ENCODE data around the gene SYN1.
"Not testable (repeated sequence)": the region's sequence is repeated elsewhere in the genome, so short reads cannot be mapped to it uniquely, and the experiment has no call there.

SYN1 gene

DNA sequence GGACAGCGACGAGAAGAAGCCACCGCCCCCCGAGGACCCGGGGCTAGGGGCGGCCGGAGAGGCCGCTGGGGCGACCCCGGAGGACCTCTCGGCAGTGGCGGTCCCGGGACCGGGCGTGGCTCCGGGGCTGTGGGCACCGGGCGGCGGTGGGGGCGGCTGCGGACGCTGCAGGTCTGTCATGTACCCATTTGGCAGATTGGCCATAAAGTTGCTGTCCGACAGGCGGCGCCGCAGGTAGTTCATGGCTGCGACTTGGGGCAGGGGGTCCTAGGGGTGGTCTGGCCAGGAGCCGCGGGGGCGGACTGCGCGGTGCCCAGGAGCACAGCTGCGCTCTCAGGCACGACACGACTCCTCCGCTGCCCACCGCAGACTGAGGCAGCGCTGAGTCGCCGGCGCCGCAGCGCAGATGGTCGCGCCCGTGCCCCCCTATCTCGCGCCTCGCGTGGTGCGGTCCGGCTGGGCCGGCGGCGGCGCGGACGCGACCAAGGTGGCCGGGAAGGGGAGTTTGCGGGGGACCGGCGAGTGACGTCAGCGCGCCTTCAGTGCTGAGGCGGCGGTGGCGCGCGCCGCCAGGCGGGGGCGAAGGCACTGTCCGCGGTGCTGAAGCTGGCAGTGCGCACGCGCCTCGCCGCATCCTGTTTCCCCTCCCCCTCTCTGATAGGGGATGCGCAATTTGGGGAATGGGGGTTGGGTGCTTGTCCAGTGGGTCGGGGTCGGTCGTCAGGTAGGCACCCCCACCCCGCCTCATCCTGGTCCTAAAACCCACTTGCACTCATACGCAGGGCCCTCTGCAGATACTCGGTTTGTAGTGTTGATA lies at the start of gene SYN1:
SYN1 (minus strand) TSS at position 372 of the 817 bp plus-strand sequence; CDS start at position 243, 129 bp downstream.
- peak; percentile 70 for DNase-seq (ENCODE audit: low read depth)

DNA sequence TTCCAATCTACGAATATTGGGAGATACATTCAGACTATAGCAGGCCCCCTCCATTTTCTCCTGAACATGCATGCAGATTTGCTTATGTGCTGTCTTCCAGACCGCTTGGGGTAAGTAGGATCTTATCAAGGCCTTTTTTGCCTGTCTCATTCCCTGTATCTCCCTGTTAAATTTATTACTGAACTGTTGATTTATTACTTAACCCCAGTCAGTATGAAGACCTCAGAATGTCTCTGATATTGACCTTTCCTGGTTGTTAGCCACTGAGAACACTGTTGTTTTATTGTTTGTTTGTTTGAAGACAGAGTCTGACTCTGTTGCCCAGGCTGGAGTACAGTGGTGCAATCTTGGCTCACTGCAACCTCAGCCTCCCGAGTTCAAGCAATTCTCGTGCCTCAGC lies 46.1 kb upstream of the SYN1 start:
- not testable (repeated sequence) for DNase-seq (ENCODE audit: low read depth)

DNA sequence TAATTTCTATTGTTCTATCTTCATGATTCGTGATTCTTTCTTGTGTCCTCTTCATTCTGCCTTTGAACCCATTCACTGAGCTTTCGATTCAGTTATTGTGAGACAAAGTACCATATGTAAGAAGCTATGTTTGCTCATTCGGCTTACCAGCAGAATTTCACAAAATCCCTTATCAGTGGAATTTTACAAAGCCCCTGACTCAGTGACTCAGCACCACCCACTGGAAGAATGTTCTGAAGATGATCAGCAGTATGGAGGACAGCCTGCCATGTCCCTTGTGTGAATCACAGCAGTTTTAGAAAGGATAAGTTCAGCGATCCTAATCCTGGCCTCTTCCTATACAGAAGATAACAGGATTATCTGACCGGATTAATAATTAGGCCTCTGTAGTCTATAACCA lies 45.1 kb upstream of the SYN1 start:
- DNase-seq (ENCODE audit: low read depth): no peak

DNA sequence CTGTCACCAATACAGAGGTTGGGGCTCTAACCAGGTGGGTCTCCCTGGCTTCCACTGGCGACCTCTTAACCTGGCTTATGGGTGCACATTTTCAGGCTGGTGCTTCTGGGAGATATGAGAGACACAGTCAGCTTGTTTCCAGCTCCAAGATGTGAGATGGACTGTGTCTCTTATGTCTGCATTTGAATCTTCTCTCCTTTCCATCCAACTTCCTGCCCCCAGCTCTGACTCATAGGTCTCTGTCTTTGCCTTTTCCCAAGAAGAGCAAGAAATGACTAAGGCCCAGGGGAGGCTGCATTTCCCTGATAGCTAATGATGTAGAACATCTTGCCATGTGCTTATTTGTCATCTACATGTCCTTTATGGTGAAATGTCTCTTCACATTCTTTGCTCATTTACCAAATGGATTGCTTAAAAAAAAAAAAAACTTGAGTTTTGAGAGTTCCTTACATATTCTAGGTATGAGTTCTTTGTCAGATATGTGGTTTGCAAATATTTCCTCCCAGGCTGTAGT lies 42.5 kb upstream of the SYN1 start:
- peak; percentile 18 for DNase-seq (ENCODE audit: low read depth)

DNA sequence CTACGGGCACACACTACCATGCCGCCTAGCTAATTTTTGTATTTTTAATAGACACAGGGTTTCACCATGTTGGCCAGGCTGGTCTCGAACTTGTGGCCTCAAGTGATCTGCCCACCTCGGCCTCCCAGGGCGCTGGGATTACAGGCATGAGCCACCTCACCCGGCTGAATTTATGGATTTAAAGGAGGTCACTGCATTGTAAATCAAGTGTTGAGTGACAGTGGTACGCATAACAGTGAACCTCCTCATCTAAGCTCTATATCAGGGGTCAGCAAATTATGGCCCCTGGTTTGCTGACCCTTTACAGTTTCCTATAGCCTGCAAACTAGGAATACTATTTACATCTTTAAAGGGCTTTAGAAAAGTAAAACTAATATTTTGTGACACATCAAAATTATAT lies 41.9 kb upstream of the SYN1 start:
- DNase-seq (ENCODE audit: low read depth): no peak

DNA sequence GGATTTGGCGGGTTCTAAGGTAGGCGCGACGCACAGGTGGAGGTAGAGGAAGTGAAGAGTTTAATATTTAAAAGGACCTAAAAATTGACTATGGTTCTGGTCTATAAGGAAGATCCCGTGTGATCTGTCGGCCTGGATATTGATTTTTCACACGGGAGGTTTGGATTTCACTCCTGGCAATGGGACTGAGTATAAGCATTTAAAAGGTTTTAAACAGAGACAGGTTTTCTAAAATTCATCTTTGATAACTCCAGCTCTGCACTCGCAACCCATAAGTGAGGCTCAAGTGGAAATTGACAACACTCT lies 39.7 kb upstream of the SYN1 start:
- DNase-seq (ENCODE audit: low read depth): no peak

DNA sequence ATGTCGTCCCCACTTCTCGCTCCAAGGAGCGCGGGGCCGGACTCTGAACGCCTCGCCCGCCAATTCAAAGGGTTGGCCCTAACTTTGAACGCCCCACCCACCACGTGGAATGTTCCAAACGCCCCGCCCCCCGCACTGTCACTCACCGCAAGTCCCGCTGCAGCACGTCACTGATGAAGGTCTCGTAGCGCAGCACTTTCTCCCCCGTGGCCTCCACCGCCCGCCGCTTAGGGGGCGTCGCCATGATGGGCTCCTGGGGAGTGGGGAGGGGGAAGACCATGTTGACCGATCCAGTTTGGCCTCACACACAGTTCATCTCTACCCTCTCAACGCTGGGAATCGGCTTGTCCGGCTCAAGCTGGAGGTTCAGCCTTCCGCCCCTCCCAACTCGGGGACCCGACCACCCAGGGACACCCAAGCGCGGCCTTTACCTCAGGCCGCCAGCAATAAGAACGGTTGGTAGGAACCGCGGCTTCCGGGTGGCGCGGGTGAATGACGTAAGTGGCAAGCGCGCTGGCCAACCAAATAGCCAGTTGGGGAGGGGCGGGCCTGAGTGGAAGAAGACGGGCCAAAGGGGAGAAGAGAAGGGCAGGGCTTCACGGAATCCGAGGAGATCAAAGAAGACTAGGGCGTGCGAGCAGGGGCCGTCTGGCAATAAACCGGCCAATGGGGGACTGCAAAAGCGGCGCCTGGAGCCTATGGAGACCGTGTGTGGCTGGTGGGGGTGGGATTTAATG lies 39.2 kb upstream of the SYN1 start, which contains the start of gene UXT:
UXT (minus strand) TSS at position 497 of the 737 bp plus-strand sequence; CDS start at position 244, 253 bp downstream.
- DNase-seq (ENCODE audit: low read depth): peak; percentile 85

DNA sequence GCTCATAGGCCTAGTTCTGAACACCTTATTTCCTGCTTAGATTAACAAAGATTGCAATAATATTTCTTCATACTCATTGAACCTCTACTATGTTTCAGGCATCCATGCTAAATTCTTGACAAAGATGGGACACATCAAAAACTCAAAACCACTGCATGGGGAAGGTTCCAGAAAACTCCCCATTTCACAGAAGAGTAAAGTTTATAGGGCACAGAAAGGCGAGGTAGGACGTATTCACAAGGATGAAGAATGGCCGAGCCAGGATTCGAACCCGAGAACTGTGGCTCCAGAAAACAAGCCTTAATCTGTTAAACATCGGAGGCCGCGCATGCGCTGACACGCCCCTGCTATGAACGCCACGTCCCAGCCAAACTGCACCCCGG lies 38.6 kb upstream of the SYN1 start:
- no peak for DNase-seq (ENCODE audit: low read depth)

DNA sequence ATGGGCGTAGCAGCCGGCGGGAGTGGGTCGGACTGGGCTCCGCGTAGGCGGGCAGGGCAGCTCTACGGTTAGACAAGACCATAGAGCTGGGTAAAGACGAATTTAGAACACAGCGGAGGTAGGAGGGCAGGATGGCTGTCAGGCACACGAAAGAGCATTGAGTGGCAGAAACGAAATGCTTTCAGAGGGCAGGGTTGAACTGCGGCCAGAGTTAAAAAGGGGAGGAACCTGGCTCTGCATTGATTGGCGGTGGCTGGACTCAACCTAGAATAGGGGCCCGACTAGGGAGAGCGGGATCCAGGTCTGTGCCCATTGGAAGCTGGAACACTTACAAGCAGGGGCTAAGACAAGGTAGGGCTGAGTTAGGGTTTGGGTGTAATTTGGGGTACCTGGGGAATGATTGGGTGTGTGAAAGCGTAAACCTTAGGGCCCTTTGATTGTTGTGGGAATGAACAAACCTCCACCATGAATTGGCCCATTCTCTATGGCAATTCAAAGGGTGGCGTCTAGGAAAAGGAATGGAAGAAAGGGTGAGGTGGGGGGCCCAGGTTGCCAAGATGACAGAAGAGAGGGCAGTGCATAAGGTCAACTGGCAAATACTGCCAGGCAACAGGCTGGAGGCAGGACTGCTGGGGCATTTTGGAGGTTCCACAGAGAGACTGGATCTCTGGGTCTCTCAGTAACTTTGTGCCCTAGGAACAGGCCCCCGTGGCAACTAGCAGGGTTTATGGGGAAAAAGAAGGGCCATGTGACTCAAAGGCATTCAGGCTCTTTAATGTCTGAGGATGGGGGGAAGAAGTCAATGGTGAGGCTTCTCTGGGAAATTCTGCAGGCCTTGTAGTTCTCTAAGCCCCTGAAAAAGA lies 31.6 kb upstream of the SYN1 start:
- DNase-seq (ENCODE audit: low read depth): no peak

DNA sequence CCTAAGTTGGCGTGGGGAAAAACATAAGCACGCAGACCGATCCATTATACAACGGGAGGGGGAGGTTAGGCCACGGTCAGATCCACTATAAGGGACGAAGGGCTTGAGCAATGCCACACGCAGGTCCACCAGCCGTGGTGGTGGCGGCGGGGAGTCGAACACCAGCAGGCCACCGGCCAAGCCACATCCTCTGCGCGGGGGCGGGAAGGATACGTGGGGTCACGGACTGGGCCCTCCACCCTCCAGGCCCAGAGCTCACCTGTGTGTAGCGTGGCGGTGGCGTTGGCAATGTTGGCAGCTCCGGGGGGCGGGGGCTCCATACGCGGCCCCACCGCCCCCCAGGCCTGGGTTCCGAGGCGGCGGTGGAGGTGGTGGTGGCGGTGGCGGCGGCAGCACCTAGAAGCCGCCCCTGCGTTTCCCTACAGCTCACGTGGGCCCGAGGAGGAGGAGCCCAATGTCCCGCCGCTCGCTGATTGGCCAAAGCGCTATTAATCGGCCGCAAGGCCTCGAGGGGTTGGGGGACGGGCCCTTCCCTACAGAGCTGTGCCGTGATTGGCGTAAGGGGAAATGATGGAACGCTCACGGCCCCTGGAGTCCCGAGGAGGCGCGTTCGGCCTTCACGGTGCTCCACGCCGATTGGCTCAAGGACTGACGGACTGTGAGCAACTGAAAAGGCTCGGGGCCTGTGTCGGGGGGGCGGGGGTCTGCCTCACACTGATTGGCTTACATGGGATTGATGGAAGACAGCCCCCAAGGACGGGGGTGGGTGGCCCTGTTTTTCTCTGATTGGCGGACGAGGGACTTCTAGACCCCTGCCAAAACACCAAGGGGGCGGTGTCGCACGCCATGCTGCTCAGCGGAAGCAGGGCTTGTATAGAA lies 30.7 kb upstream of the SYN1 start, which contains the start of gene ELK1:
ELK1 (minus strand) TSS at position 400 of the 879 bp plus-strand sequence. CDS start 9,122 bp downstream, outside the sequence.
- DNase-seq (ENCODE audit: low read depth): peak; percentile 78

DNA sequence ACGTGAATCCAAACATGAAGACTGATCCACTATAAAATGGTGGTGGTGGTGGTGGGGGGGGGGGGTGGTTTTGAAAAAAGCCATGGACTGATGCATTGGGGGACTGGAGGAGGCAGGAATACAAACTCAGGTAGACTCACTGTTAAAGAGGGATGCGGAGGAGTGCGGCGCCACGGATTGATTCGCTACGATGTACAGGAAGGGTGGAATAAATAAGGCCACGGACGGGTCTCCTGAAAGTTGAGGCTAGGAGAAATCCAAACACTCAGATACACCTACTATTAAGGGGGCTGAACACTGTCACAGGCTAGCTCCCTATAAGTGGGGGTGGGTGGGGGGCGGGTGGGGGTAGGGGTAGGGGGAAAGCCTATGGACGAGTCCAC lies 30.1 kb upstream of the SYN1 start:
- no peak for DNase-seq (ENCODE audit: low read depth)

DNA sequence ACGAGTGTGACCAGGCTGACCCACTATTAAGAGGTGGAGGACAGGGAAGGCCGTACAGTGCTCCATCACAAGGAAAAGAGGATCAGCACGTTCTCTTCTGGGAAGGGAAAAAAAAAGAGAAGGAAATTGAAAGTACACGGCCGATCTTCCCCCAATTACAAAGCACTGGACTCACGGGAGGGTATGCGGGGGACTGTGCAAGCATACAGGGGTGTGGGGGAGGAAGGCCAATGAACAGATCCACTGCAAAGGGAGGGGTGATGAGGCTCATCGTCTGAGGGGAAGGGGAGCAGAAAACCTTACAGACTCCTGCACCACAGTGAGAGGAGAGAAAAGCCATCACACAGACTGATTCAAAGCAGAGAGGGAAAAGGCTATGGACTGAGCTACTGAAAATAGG lies 29.6 kb upstream of the SYN1 start:
- no peak for DNase-seq (ENCODE audit: low read depth)

DNA sequence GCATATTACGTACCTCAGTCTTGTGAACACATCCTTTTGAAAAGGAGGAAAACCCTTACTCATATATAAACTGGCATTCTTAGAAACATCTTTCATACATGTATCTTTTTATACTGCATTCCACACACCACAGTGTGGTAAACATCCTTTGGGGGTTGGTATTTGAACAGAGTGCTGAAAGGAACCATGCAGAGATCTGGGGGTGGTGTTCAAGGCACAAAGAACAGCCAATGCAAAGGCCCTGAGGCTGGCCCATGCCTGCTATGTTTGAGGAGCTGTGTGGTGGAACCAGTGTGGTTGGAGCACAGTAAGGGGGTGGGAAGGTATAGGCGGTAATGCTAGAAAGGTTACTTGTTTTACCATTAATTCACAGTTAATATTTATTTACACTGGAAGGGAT lies 28.7 kb upstream of the SYN1 start:
- no peak for DNase-seq (ENCODE audit: low read depth)

DNA sequence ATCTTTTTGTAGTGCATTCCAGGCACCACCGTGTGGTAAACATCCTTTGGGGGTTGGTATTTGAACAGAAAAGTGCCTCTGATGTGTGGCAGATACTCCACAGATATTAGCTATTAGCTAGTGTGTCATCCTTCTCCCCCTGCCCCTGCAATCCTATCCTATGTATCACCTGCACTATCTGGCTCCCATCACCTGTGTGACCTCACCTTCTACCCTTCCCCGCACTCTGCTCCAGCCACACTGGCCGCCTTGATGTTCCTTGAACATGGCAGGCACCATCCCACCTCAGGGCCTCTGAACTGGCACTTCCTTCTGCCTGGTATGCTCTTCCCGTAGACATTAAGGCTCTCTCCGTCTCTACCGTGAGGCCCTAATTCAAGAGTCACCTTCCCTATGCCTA lies 27.0 kb upstream of the SYN1 start:
- DNase-seq (ENCODE audit: low read depth): no peak

DNA sequence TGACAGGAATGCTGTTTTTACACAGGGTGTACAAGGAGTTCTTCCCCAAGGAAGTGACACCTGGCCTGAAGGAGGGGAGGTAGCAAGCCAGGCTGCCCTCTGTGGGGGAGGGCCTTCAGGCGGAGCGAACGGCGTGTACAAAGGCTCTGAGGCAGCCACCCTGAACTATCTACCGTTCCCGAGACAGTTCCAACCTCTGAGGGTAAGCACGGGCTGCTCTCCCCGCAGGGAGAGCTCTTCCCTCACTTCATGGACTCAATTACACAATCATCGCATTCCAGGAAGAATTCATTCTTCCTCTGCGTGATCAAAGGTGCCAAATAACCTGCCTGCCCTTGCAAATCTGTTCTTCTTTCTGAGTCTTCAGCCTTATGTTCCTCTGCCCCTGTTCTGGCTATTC lies 25.9 kb upstream of the SYN1 start:
- DNase-seq (ENCODE audit: low read depth): no peak

DNA sequence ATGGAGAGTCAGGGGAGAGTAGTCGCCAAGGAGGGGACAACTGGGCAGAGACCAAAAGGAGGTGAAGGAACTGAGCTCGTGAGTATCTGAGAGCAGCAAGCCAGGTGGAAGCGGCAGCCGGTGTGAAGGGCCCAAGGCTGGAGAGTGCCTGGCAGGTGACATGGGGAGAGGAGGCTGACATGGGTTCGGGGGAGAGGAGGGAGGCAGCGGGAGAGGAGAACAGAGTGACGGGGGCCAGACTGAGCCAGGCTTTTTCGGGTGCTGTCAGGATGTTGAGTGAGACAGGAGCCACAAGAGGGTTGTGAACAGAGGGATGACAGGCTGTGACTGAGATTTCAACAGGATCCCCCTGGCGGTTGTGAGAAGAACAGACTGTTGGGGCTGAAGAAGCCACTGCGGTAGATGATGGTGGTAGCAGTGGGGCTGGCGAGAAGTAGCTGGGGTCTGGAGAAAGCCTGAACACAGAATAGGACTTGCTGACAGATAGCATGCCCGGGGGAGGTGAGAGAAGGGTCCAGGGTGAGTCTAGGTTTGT lies 25.0 kb upstream of the SYN1 start:
- no peak for DNase-seq (ENCODE audit: low read depth)

DNA sequence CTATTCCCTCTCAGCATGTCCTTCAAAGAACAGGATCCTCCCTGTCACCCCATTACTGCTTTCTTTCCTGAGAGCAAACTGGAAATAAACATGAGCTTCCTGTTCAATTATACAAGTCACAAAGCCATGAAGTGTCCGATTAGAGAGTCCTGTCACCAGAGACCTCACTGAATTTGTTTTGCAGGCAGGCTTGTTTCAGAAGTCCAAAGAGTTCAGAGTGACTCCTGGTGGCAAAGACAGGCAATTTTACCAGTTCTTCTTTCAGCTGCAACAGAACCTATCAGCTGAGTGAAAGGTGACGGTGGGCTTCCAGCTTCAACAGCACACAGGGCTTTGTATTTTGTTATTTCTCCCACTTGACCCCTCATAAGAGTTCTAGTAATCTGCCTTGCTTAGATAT lies 24.3 kb upstream of the SYN1 start:
- no peak for DNase-seq (ENCODE audit: low read depth)

DNA sequence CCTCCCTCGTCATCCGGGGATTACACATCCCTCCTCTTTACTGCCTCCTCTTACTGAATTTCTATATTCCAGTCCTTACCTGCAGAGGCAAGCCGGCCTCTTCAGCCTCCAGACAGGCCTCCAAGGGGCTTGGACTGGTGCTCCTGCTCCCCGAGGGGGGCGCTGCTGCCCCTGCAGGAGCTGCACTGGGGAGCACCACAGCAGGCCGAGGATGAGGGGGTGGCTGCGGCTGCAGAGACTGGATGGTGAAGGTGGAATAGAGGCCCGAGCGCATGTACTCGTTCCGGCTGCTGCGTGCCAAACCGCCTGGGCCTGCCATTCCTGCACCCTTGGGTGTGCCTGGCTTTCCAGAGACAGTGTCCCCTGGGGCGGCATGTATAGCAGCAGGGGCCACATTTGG lies 19.2 kb upstream of the SYN1 start:
- DNase-seq (ENCODE audit: low read depth): no peak

DNA sequence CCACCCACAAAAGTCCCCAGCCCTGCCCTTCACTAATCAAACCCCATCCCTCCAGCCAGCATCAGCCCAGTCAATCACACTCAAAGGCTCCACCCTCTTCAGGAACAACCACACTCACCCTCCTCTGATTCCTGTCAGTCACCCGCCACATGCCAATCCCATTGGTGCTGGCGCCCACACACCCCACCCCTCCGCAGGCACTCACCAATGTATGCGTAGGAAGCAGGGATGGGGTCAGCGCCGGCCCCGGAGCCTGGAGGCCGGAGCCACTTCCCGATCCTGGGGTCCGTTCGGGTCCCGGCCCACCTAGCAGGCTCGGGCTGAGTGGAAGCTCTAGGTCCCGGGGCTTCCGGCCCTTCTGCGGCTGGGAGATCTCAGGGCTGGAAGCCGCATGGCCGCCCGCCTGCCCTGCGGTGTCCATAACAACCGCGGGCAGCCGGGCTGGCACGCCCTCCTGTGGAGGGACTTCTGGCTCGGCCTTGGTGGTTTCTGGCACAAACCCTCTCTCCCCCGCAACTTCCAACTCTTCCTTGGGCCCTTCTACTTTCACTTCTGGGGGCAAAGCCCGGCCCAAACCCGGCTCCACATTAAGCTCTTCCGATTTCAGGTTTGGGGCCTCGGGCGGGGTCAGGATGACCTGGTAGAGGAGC lies 18.0 kb upstream of the SYN1 start:
- DNase-seq (ENCODE audit: low read depth): no peak

DNA sequence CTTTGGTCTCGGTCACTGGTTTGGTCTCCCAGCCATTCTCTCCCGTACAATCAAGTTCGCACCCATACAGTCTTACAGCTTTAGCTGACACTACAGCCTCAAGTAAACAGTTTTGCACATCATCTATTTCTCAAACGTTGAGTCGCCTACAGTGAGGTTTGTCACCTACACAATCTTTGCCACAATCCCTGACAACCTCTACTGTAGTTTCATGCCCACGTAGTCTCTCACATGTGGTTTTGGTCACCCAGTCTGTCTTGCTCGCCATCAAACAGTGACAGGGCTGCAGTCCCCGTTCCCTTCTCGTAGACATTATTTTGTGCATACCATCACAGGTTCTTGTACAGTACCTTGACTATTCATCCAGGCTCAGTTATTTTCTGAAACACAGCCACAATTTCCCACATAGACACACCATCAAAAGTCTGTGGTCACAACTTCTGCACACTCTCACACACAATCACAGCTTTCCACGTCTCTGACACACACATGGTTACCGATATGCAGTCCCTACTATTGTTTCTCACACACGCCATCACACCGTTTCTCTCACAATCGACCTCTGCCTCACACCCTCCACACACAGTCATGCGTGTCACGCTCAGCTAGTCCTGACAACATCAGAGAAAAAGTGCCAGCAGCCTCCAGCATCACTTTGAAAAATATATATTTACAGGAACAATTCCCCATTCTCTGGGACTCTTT lies 15.4 kb upstream of the SYN1 start:
- DNase-seq (ENCODE audit: low read depth): no peak

All from stimulated activated CD8-positive, alpha-beta memory T cell treated with anti-CD3 and anti-CD28 coated beads, Interleukin-4, amount 100 ng/mL, for 24 hours (primary cell).